Activated T-helper 17 cell treated with anti-CD3 and anti-CD28 coated beads, Interleukin-2, amount 50 U/mL, for 72 hours (primary cell): ENCODE results near the gene CYB5R2. TPM values are rescaled to one million over a fixed set of nuclear protein-coding genes. Genes with fewer than 3 reads are reported as not detected.

ENCODE experiments used
- ATAC-seq: fragments of 150-1000 bp; cut with Tn5 transposase; replicated peaks from 2 replicates; pipeline ENCODE4 v1.10.0; 2021; ENCODE audit warnings: mild to moderate bottlenecking, moderate library complexity
- H3K27ac Mint-ChIP-seq: one replicate; pipeline ENCODE4 v1.8.0; 2022; ENCODE audit warnings: mixed read lengths
- H3K27me3 Mint-ChIP-seq: one replicate; pipeline ENCODE4 v1.8.0; 2022; ENCODE audit warnings: mixed read lengths
- H3K36me3 Mint-ChIP-seq: one replicate; pipeline ENCODE4 v1.8.0; 2022; ENCODE audit warnings: low read depth, mild to moderate bottlenecking, mixed read lengths
- H3K4me1 Mint-ChIP-seq: one replicate; pipeline ENCODE4 v1.8.0; 2022; ENCODE audit warnings: mixed read lengths
- H3K4me3 Mint-ChIP-seq: one replicate; pipeline ENCODE4 v1.8.0; 2022; ENCODE audit warnings: mild to moderate bottlenecking, mixed read lengths
- H3K9me3 Mint-ChIP-seq: one replicate; pipeline ENCODE4 v1.8.0; 2022; ENCODE audit warnings: mixed read lengths
- total RNA-seq, 2 donors: library from RNA; stranded (reverse); gene quantifications; one replicate each; pipeline ENCODE4 v1.2.3, GENCODE V29; 2022

CYB5R2 gene
- total RNA-seq: 1 to 10 TPM; 1.5 to 3.1 TPM

- H3K9me3 Mint-ChIP-seq: no peaks in the 10 kb centered on the region
- H3K4me3 Mint-ChIP-seq: peak within 1 kb of the TSS; percentile 73
- H3K4me1 Mint-ChIP-seq: peaks cover 6% of the 10 kb centered on the region
- no peak within 1 kb of the TSS for H3K27ac Mint-ChIP-seq
- no peaks in the 10 kb centered on the region for H3K36me3 Mint-ChIP-seq
- H3K27me3 Mint-ChIP-seq: peaks cover 39% of the 10 kb centered on the region
- ATAC-seq: no peak
Observed at GRCh38 chr11:7672960-7673723, at the start of gene CYB5R2. TSS of gene CYB5R2 (minus strand) at chr11:7673500. CDS start at chr11:7672825, 675 bp downstream.

GRCh38 chr11:7714786-7715185 lies 41.5 kb upstream of the CYB5R2 start:
- no peak overlapping the region for H3K27ac Mint-ChIP-seq
- H3K36me3 Mint-ChIP-seq: no peaks in the 10 kb centered on the region
- H3K4me1 Mint-ChIP-seq: no peaks in the 10 kb centered on the region
- H3K27me3 Mint-ChIP-seq: peaks cover 45% of the 10 kb centered on the region
- no peaks in the 10 kb centered on the region for H3K9me3 Mint-ChIP-seq
- no peak overlapping the region for H3K4me3 Mint-ChIP-seq
- no peak for ATAC-seq

GRCh38 chr11:7706377-7706776 lies 33.1 kb upstream of the CYB5R2 start, which contains the start of gene OVCH2:
TSS of gene OVCH2 (minus strand) at chr11:7706477. CDS start at chr11:7706394, 83 bp downstream.
- Mint-ChIP-seq H3K4me3 (no peak within 1 kb of the TSS), H3K36me3 (no peaks in the 10 kb centered on the region)
- no peak for ATAC-seq

GRCh38 chr11:7703740-7704139 lies 30.4 kb upstream of the CYB5R2 start:
- Mint-ChIP-seq H3K27me3 (peaks cover 33% of the 10 kb centered on the region), H3K36me3 (no peaks in the 10 kb centered on the region), H3K4me1 (no peaks in the 10 kb centered on the region), H3K4me3 (no peak overlapping the region), H3K27ac (no peak overlapping the region), H3K9me3 (no peaks in the 10 kb centered on the region)
- no peak for ATAC-seq

More at GRCh38 chr11:7706377-7706776, 33.1 kb upstream of the CYB5R2 start, which contains the start of gene OVCH2:
- peaks cover 43% of the 10 kb centered on the region for H3K27me3 Mint-ChIP-seq
- no peaks in the 10 kb centered on the region for H3K9me3 Mint-ChIP-seq
- no peak within 1 kb of the TSS for H3K27ac Mint-ChIP-seq
- H3K4me1 Mint-ChIP-seq: no peaks in the 10 kb centered on the region

GRCh38 chr11:7696424-7696823 lies 23.1 kb upstream of the CYB5R2 start:
- Mint-ChIP-seq H3K27ac (peak overlapping the region; percentile 0), H3K4me1 (no peaks in the 10 kb centered on the region), H3K4me3 (no peak overlapping the region), H3K27me3 (peaks cover 18% of the 10 kb centered on the region), H3K9me3 (no peaks in the 10 kb centered on the region), H3K36me3 (no peaks in the 10 kb centered on the region)
- ATAC-seq: no peak

GRCh38 chr11:7694235-7694634 lies 20.9 kb upstream of the CYB5R2 start:
- H3K4me1 Mint-ChIP-seq: no peaks in the 10 kb centered on the region
- peaks cover 20% of the 10 kb centered on the region for H3K27me3 Mint-ChIP-seq
- H3K9me3 Mint-ChIP-seq: no peaks in the 10 kb centered on the region
- H3K27ac Mint-ChIP-seq: no peak overlapping the region
- no peak for ATAC-seq
- H3K4me3 Mint-ChIP-seq: no peak overlapping the region
- H3K36me3 Mint-ChIP-seq: no peaks in the 10 kb centered on the region

GRCh38 chr11:7692426-7692825 lies 19.1 kb upstream of the CYB5R2 start:
- Mint-ChIP-seq H3K9me3 (no peaks in the 10 kb centered on the region), H3K4me1 (no peaks in the 10 kb centered on the region), H3K27me3 (peaks cover 22% of the 10 kb centered on the region), H3K27ac (no peak overlapping the region), H3K36me3 (no peaks in the 10 kb centered on the region), H3K4me3 (no peak overlapping the region)
- ATAC-seq: no peak

- no peaks in the 10 kb centered on the region for H3K36me3 Mint-ChIP-seq
- H3K9me3 Mint-ChIP-seq: no peaks in the 10 kb centered on the region
- no peak overlapping the region for H3K4me3 Mint-ChIP-seq
- no peaks in the 10 kb centered on the region for H3K4me1 Mint-ChIP-seq
- ATAC-seq: no peak
- no peak overlapping the region for H3K27ac Mint-ChIP-seq
- peaks cover 22% of the 10 kb centered on the region for H3K27me3 Mint-ChIP-seq
Observed at GRCh38 chr11:7691759-7692350, 18.6 kb upstream of the CYB5R2 start.

- no peak overlapping the region for H3K4me3 Mint-ChIP-seq
- H3K27me3 Mint-ChIP-seq: peaks cover 23% of the 10 kb centered on the region
- no peaks in the 10 kb centered on the region for H3K9me3 Mint-ChIP-seq
- H3K27ac Mint-ChIP-seq: no peak overlapping the region
- ATAC-seq: no peak
- H3K36me3 Mint-ChIP-seq: no peaks in the 10 kb centered on the region
- no peaks in the 10 kb centered on the region for H3K4me1 Mint-ChIP-seq
Observed at GRCh38 chr11:7690648-7691047, 17.3 kb upstream of the CYB5R2 start.

- H3K4me3 Mint-ChIP-seq: no peak overlapping the region
- H3K9me3 Mint-ChIP-seq: no peaks in the 10 kb centered on the region
- no peak for ATAC-seq
- peaks cover 26% of the 10 kb centered on the region for H3K27me3 Mint-ChIP-seq
- H3K36me3 Mint-ChIP-seq: no peaks in the 10 kb centered on the region
- H3K4me1 Mint-ChIP-seq: no peaks in the 10 kb centered on the region
- no peak overlapping the region for H3K27ac Mint-ChIP-seq
Observed at GRCh38 chr11:7689239-7689638, 15.9 kb upstream of the CYB5R2 start.

- no peak for ATAC-seq
- no peaks in the 10 kb centered on the region for H3K4me1 Mint-ChIP-seq
- no peaks in the 10 kb centered on the region for H3K36me3 Mint-ChIP-seq
- H3K27ac Mint-ChIP-seq: no peak overlapping the region
- peaks cover 17% of the 10 kb centered on the region for H3K27me3 Mint-ChIP-seq
- no peaks in the 10 kb centered on the region for H3K9me3 Mint-ChIP-seq
- no peak overlapping the region for H3K4me3 Mint-ChIP-seq
Observed at GRCh38 chr11:7688238-7688826, 15.0 kb upstream of the CYB5R2 start.

- no peak for ATAC-seq
- Mint-ChIP-seq H3K36me3 (no peaks in the 10 kb centered on the region), H3K9me3 (no peaks in the 10 kb centered on the region), H3K4me1 (no peaks in the 10 kb centered on the region), H3K27me3 (peaks cover 17% of the 10 kb centered on the region), H3K27ac (no peak overlapping the region), H3K4me3 (no peak overlapping the region)
Observed at GRCh38 chr11:7687386-7687785, 14.1 kb upstream of the CYB5R2 start.

GRCh38 chr11:7686761-7687160 lies 13.5 kb upstream of the CYB5R2 start:
- H3K4me3 Mint-ChIP-seq: no peak overlapping the region
- H3K36me3 Mint-ChIP-seq: no peaks in the 10 kb centered on the region
- H3K9me3 Mint-ChIP-seq: no peaks in the 10 kb centered on the region

GRCh38 chr11:7683571-7683970 lies 10.3 kb upstream of the CYB5R2 start:
- H3K27ac Mint-ChIP-seq: no peak overlapping the region
- peaks cover 13% of the 10 kb centered on the region for H3K27me3 Mint-ChIP-seq
- ATAC-seq: no peak
- no peaks in the 10 kb centered on the region for H3K9me3 Mint-ChIP-seq
- H3K36me3 Mint-ChIP-seq: no peaks in the 10 kb centered on the region
- H3K4me1 Mint-ChIP-seq: no peaks in the 10 kb centered on the region
- H3K4me3 Mint-ChIP-seq: no peak overlapping the region

More at GRCh38 chr11:7686761-7687160, 13.5 kb upstream of the CYB5R2 start:
- Mint-ChIP-seq H3K27me3 (peaks cover 15% of the 10 kb centered on the region), H3K27ac (no peak overlapping the region), H3K4me1 (no peaks in the 10 kb centered on the region)
- ATAC-seq: no peak

GRCh38 chr11:7677796-7678201 lies 4.5 kb upstream of the CYB5R2 start:
- Mint-ChIP-seq H3K4me3 (no peak overlapping the region), H3K27me3 (peaks cover 47% of the 10 kb centered on the region), H3K4me1 (peaks cover 6% of the 10 kb centered on the region), H3K36me3 (no peaks in the 10 kb centered on the region), H3K27ac (no peak overlapping the region), H3K9me3 (no peaks in the 10 kb centered on the region)
- ATAC-seq: peak; percentile 8
